AG04450 (cell line): Measurements from ENCODE around the gene MYO1G. TPM values are rescaled to one million over a fixed set of nuclear protein-coding genes. Genes with fewer than 3 reads are reported as not detected.

Experiments
- CTCF ChIA-PET: fragments of 300-600, 350-600 bp; formaldehyde crosslinking; extraction: SDS; loops from one replicate; lab custom pipeline; 2022; ENCODE audit warnings: antibody characterized with exemption, inconsistent platforms; lab: Charles Lee
- POLR2A ChIA-PET: fragments of 350-600 bp; formaldehyde crosslinking; extraction: SDS; loops from one replicate; lab custom pipeline; 2021; ENCODE audit warnings: antibody characterized with exemption, inconsistent platforms; lab: Yijun Ruan, JAX
- DNase-seq: peaks from one replicate; pipeline ENCODE4 v3.0.0-alpha.2; 2011; ENCODE audit warnings: low read depth, low spot score
- H3K27ac ChIP-seq: one replicate; pipeline ENCODE4 v1.5.1; 2012; ENCODE audit warnings: low read depth, low read length, control low read depth
- H3K27me3 ChIP-seq: one replicate; pipeline ENCODE4 v1.6.0; 2012; ENCODE audit warnings: low read length; ENCODE audit not compliant: control insufficient read depth, insufficient read depth
- H3K4me3 ChIP-seq: 2 replicates; pipeline ENCODE4 v1.5.1; 2011; ENCODE audit warnings: mild to moderate bottlenecking, low read depth, low read length, control low read depth
- H3K9me3 ChIP-seq: 2 replicates; pipeline ENCODE4 v1.5.1; 2012; ENCODE audit warnings: low read length; ENCODE audit not compliant: control insufficient read depth, insufficient read depth
- CTCF ChIP-seq: IDR thresholded peaks from 2 replicates; pipeline ENCODE4 v1.5.1; 2011; ENCODE audit warnings: low read depth, low read length, control low read depth, inconsistent platforms
- polyA plus RNA-seq: library from polyadenylated mRNA; depleted of rRNA; stranded (reverse); fragments of >200 nt; gene quantifications from 2 replicates; pipeline ENCODE4 v1.2.3, GENCODE V29; 2011

MYO1G gene
- polyA plus RNA-seq, 1 experiment: not detected

- ChIA-PET CTCF (no interaction called here), POLR2A (interaction anchor here (0.5 kb wide), 1 partner anchor 122 kb away, joined by 3 read pairs; no protein-coding TSS in a partner anchor)
- no peak overlapping the region for H3K27ac ChIP-seq
- DNase-seq: no peak
- no peak for TF ChIP-seq CTCF
- no peak overlapping the region for H3K4me3 ChIP-seq
- H3K9me3 ChIP-seq: no peaks in the 10 kb centered on the region; the same call in 1 of the 2 replicates
- peaks cover 6% of the 10 kb centered on the region for H3K27me3 ChIP-seq
Measured at GRCh38 chr7:44970523-44971051, 8.2 kb downstream of the MYO1G start.

DNA sequence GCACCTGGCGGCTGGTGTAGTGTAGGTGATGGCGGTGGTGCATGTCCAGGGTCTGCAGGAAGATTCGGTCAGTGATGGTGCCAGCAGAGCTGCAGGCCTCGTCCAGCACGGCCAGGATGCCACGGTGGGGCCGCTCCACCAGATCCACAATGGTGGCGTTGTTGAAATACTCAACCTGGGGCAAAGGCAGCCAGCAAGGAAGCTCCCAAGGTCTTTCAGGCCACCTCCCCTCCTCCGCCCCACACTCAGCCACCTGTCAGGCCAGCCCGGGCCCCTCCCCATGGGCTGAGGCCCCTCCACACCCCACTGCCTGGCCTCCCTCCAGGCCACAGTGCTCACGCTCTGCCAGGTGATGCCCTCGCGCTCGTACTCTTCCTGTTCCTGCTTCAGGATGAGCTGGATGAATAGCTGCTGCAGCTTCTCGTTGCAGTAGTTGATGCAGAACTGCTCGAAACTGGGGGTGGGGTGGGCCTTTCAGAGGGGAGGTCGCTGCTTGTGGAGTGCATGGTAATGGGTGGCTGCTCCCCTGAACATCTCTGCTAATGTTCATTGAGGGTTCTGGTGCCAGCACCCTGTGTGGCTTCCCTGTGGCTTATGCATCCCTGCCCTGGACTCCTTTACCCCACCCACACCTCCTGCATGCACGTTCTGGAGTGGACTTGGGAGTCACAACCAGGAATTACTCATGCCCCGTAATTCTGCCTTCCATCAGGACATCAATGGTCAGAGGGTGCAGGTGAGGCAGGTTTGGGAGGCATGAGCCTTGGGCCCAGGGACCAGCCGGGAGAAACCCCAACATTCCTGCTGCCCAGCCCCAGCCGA is 8.9 kb downstream of the MYO1G start:
- TF ChIP-seq CTCF: no peak
- Histone ChIP-seq H3K27me3 (peaks cover 6% of the 10 kb centered on the region), H3K9me3 (no peaks in the 10 kb centered on the region; the same call in 1 of the 2 replicates), H3K27ac (no peak overlapping the region), H3K4me3 (no peak overlapping the region)
- no peak for DNase-seq
- POLR2A ChIA-PET: interaction anchor here (0.5 kb wide), 1 partner anchor 122 kb away, joined by 3 read pairs; no protein-coding TSS in a partner anchor
- CTCF ChIA-PET: no interaction called here

GRCh38 chr7:44969049-44969700 is 9.6 kb downstream of the MYO1G start:
- no peak for DNase-seq
- Histone ChIP-seq H3K4me3 (no peak overlapping the region), H3K9me3 (no peaks in the 10 kb centered on the region; the same call in 1 of the 2 replicates), H3K27me3 (peaks cover 6% of the 10 kb centered on the region), H3K27ac (no peak overlapping the region)
- ChIA-PET CTCF (interaction anchor here (0.5 kb wide), 1 partner anchor 48 kb away, joined by 3 read pairs; no protein-coding TSS in a partner anchor), POLR2A (no interaction called here)
- no peak for TF ChIP-seq CTCF

- Histone ChIP-seq H3K4me3 (no peak overlapping the region), H3K9me3 (no peaks in the 10 kb centered on the region; the same call in 1 of the 2 replicates), H3K27me3 (peaks cover 6% of the 10 kb centered on the region), H3K27ac (no peak overlapping the region)
- POLR2A ChIA-PET: no interaction called here
- no peak for DNase-seq
- CTCF ChIA-PET: interaction anchor here (1.5 kb wide), 1 partner anchor 168 kb away, joined by 3 read pairs; no protein-coding TSS in a partner anchor
- TF ChIP-seq CTCF: peak; percentile 34
Measured at GRCh38 chr7:44967571-44968446, 11.0 kb downstream of the MYO1G start.
